NT2/D1 (cell line): ENCODE measurements around the gene DCHS1.

Source experiments
- DNase-seq: peaks from one replicate; pipeline ENCODE4 v3.0.0-alpha.2; 2011; ENCODE audit warnings: low read depth, low spot score
- H3K27me3 ChIP-seq: 2 replicates; pipeline ENCODE4 v1.6.0; 2011; ENCODE audit warnings: mild to moderate bottlenecking; ENCODE audit not compliant: insufficient read length, insufficient read depth
- H3K36me3 ChIP-seq: 2 replicates; pipeline ENCODE4 v1.6.1; 2011; ENCODE audit warnings: mild to moderate bottlenecking, low read length, mixed read lengths; ENCODE audit not compliant: insufficient read depth, insufficient read length
- H3K4me1 ChIP-seq: 2 replicates; pipeline ENCODE4 v1.5.1; 2011; ENCODE audit not compliant: insufficient read depth, insufficient read length
- H3K4me3 ChIP-seq: 2 replicates; pipeline ENCODE4 v1.5.1; 2011; ENCODE audit warnings: low read depth; ENCODE audit not compliant: insufficient read length
- H3K9ac ChIP-seq: 2 replicates; pipeline ENCODE4 v1.6.0; 2011; ENCODE audit warnings: low read depth; ENCODE audit not compliant: insufficient read length
- H3K9me3 ChIP-seq: 2 replicates; pipeline ENCODE4 v1.5.1; 2011; ENCODE audit warnings: mild to moderate bottlenecking, low read length; ENCODE audit not compliant: insufficient read depth
- SUZ12 ChIP-seq: IDR thresholded peaks from 2 replicates; pipeline ENCODE4 v1.6.1; 2011; ENCODE audit not compliant: insufficient read length, insufficient read depth; ENCODE audit errors: extremely low read depth
- YY1 ChIP-seq: IDR thresholded peaks from 2 replicates; pipeline ENCODE4 v1.6.1; 2011; ENCODE audit not compliant: insufficient read length, insufficient read depth
- ZNF274 ChIP-seq: IDR thresholded peaks from 2 replicates; pipeline ENCODE4 v1.6.1; 2011; ENCODE audit warnings: mild to moderate bottlenecking, low read depth, low read length

DCHS1 gene

DNA sequence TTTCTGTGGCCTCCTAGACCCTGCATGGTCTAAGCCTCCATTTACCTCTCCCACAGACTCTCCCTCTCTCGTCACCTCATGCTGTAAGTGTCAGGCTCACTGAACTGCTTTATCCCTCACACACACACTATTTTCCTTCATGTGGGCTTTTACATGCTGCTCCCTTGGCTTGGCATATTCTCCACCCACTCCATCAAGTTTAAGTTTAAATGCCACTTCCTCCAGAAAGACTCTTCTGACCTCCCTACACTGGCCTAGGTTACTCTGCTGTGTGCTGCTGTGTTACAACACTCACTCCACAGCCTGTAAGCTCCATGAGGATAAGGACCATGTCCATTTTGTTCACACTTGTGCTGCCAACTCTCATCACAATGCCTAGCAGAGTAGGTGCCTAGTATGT lies 2.5 kb downstream of the DCHS1 start:
- Histone ChIP-seq H3K4me1 (peaks cover 5% of the 10 kb centered on the region), H3K4me3 (no peak overlapping the region), H3K9me3 (no peaks in the 10 kb centered on the region), H3K36me3 (no peaks in the 10 kb centered on the region), H3K9ac (no peak overlapping the region), H3K27me3 (peaks cover 40% of the 10 kb centered on the region)
- no peak for DNase-seq
- no peak for TF ChIP-seq ZNF274
- no peak for TF ChIP-seq YY1
- TF ChIP-seq SUZ12 = no peak

DNA sequence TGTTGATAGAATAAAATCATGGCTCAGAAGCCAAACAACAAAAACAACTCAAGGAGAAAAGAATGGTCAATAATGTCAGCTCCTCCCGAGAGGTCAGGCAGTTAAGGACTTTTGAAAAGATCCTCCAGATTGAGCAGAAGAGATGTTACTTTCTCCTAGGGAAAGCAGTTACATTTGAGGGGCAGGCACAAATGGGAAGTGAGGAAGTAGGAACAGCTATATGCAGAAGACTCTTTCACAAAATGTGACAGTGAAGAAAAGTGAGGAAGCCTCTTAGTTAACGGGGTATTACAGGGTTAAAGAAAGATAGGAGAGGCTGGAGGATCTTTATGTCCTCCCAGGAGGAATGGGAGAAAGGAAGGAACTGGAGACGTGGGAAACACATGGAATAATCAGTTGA lies 3.4 kb downstream of the DCHS1 start:
- Histone ChIP-seq H3K9me3 (no peaks in the 10 kb centered on the region), H3K36me3 (no peaks in the 10 kb centered on the region), H3K4me3 (no peak overlapping the region), H3K9ac (no peak overlapping the region), H3K4me1 (peaks cover 5% of the 10 kb centered on the region), H3K27me3 (peaks cover 32% of the 10 kb centered on the region)
- TF ChIP-seq YY1 (no peak), SUZ12 (no peak), ZNF274 (no peak)
- DNase-seq = no peak

DNA sequence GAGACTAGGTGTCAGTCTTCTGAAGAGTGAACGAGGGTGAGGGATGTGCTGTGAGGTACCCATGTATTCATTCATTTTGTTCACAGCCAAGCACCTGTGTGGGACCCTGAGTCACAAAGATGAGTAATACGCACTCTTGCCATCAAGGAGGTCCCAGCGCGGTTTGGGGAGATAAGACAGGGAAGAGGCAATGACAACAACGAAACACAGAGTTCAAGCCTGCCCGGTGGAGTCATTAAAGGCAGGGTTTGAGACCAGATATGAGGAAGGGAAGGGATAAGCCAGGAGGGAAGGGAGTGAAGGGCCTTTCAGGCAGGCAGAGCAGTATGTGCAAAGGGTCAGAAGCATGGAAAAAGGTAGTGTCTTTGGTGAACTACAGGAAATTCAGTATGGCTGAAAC lies 4.6 kb downstream of the DCHS1 start:
- H3K27me3 ChIP-seq = peaks cover 20% of the 10 kb centered on the region
- no peak overlapping the region for H3K9ac ChIP-seq

DNA sequence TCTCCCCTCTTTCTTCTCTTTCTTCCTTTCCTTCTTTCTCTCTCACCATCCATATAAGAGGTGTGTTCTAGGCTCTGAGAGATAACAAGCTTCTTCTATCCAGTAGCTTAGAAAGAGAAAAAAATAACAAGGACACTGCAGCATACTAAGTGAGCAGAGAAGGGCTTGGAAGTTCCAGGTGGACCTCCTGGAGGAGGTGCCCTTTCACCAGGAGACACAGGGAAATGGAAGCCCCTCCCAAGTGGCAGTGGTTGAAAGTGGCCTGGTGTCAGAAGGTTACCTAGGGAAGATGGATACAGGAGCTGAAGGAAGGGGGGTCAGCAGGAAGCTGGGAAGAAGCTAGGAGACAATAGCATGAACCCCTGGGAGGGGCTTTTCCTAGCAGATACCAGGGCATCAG lies 5.5 kb downstream of the DCHS1 start:
- Histone ChIP-seq H3K36me3 (peaks cover 3% of the 10 kb centered on the region), H3K27me3 (peaks cover 18% of the 10 kb centered on the region), H3K9ac (no peak overlapping the region), H3K4me1 (peaks cover 5% of the 10 kb centered on the region), H3K9me3 (no peaks in the 10 kb centered on the region), H3K4me3 (no peak overlapping the region)
- DNase-seq = no peak
- TF ChIP-seq YY1 (no peak), ZNF274 (no peak), SUZ12 (no peak)

More for the DNA sequence above, 4.6 kb downstream of the DCHS1 start:
- Histone ChIP-seq H3K4me1 (peaks cover 5% of the 10 kb centered on the region), H3K36me3 (no peaks in the 10 kb centered on the region), H3K4me3 (no peak overlapping the region), H3K9me3 (no peaks in the 10 kb centered on the region)
- TF ChIP-seq SUZ12 (no peak), ZNF274 (no peak), YY1 (no peak)
- no peak for DNase-seq

DNA sequence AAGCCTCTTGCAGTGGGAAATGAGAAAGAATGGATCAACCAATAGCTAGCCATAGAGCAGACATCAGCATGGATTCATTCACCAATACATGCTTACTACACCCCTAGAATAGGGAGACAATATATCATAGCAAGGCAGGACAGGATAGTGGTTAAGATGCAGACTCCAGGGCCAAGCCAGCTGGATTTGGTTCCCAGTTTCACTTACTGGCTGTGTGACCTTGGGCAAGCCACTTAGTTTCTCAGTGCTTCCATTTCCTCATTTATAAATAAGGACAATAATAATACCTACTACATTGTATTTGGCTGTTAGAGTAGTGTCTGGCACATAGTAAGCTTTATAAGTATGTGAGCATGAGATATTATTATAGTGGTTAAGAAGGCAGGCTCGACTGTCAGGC lies 7.1 kb downstream of the DCHS1 start:
- H3K4me3 ChIP-seq = no peak overlapping the region
- TF ChIP-seq YY1 (no peak), ZNF274 (no peak), SUZ12 (no peak)
- H3K27me3 ChIP-seq = peaks cover 2% of the 10 kb centered on the region
- H3K9me3 ChIP-seq = no peaks in the 10 kb centered on the region
- DNase-seq = no peak
- no peaks in the 10 kb centered on the region for H3K4me1 ChIP-seq
- no peak overlapping the region for H3K9ac ChIP-seq
- peaks cover 3% of the 10 kb centered on the region for H3K36me3 ChIP-seq

DNA sequence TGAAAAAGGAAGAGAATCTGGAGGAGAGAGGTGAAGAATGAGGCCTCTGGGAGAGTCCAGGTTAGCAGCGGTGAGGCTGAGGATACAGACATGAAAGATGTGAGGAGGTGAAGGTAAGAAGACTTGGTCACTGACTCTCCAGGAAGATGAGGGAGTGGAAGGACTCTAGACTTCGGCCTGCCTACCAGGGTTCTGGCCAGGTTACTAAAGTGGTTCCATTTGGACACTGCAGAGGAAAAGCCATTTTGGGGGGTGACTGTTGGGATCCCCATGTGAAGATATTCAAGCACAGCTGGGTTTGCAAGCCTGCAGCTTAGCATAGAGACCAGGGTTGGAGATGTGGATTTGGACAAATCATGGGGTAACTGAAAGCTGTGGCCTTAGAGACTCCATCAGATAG lies 7.8 kb downstream of the DCHS1 start:
- Histone ChIP-seq H3K9ac (no peak overlapping the region), H3K9me3 (no peaks in the 10 kb centered on the region), H3K4me1 (no peaks in the 10 kb centered on the region), H3K36me3 (peaks cover 3% of the 10 kb centered on the region), H3K27me3 (peaks cover 2% of the 10 kb centered on the region), H3K4me3 (no peak overlapping the region)
- DNase-seq = no peak
- no peak for TF ChIP-seq ZNF274
- TF ChIP-seq SUZ12 = no peak
- no peak for TF ChIP-seq YY1

DNA sequence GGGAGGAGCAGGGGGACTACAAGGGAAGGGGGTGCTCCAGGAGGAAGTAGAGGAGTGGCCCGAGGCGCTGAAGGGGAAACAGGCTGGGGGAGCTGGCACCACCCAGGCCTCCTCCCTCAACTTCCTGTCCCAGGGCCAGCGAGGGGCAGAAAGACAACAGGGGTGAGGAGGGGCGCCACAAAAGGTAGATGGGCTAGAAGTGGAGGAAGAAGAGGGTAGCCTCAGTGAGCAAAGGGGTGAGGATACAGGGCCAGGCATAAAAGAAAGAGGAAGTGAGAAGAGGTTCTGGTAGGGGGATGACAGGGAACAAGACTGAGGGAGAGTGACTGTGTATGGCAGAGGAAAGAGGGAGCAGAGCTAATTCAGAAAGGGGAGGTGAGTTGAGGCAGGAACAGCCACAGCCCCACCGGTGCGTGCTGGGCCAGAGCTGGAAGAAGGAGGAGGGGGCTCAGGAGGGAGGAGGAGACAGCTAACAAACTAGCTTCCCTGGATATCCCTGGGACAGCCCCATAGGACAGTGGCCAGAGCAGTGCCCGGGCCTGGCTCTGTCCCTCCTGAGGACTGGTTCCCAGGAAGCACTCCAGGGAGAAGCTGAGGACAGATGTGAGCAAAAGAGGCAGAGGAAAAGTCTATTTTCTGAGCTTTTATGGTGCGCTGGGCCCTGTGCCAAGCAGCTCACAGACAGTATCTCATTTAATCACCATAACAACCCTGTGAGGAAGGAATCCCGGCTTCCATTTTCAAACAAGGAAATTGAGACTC lies 8.5 kb downstream of the DCHS1 start:
- H3K4me3 ChIP-seq = no peak overlapping the region
- H3K9me3 ChIP-seq = no peaks in the 10 kb centered on the region
- no peak for TF ChIP-seq SUZ12
- no peak for DNase-seq
- peaks cover 3% of the 10 kb centered on the region for H3K36me3 ChIP-seq
- H3K4me1 ChIP-seq = no peaks in the 10 kb centered on the region
- H3K9ac ChIP-seq = no peak overlapping the region
- H3K27me3 ChIP-seq = no peaks in the 10 kb centered on the region
